ENCODE results near the gene DIP2A. TPM values are rescaled to one million over a fixed set of nuclear protein-coding genes. Genes with fewer than 3 reads are reported as not detected.

Gene DIP2A
- total and polyA plus RNA-seq, 9 donors = 20.5 to 40.3 (median 32.0) TPM

- no peak for DNase-seq
- no peaks in the 10 kb centered on the region for H3K27me3 ChIP-seq
- no peak overlapping the region for H3K4me3 ChIP-seq
- TF ChIP-seq POLR2A (IDR thresholded peaks at IDR 0.05) (no peak), EP300 (IDR thresholded peaks at IDR 0.05) (no peak)
- TF ChIP-seq, protein P1, sequence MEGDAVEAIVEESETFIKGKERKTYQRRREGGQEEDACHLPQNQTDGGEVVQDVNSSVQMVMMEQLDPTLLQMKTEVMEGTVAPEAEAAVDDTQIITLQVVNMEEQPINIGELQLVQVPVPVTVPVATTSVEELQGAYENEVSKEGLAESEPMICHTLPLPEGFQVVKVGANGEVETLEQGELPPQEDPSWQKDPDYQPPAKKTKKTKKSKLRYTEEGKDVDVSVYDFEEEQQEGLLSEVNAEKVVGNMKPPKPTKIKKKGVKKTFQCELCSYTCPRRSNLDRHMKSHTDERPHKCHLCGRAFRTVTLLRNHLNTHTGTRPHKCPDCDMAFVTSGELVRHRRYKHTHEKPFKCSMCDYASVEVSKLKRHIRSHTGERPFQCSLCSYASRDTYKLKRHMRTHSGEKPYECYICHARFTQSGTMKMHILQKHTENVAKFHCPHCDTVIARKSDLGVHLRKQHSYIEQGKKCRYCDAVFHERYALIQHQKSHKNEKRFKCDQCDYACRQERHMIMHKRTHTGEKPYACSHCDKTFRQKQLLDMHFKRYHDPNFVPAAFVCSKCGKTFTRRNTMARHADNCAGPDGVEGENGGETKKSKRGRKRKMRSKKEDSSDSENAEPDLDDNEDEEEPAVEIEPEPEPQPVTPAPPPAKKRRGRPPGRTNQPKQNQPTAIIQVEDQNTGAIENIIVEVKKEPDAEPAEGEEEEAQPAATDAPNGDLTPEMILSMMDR (IDR thresholded peaks at IDR 0.05) = no peak
- no peaks in the 10 kb centered on the region for H3K9me3 ChIP-seq
- H3K4me1 ChIP-seq (ENCODE audit: insufficient read depth) = peaks cover 1% of the 10 kb centered on the region
- intact Hi-C loops (cut with DNase I) = no loop called here
- H3K27ac ChIP-seq = no peak overlapping the region
- no peaks in the 10 kb centered on the region for H3K36me3 ChIP-seq
- 88 to 93% (median 93%) methylated on average over 2 of the region's 2 CpGs for WGBS, 3 donors
Observed at GRCh38 chr21:46474382-46474781, 15.7 kb downstream of the DIP2A start.

DNA sequence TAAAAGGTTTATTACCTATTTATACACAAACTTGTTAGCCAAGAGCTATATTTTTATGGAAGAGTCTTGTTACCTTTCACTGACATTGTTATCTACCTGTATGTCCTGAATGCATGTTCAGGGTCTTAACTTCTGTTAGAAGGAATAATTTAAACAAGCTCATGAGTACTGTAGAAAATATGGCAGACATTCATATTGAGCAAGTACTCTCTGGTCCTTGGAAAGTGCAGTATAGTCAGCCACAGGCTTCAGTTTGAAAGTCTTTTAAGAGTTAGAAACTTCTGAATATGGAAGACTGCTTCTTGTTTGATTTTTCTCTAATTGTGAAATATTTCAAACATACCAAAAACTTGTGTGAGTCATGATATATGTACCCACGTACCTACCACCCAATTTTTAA is 16.6 kb downstream of the DIP2A start:
- intact Hi-C loops (cut with DNase I) = no loop called here
- no peaks in the 10 kb centered on the region for H3K36me3 ChIP-seq
- no peaks in the 10 kb centered on the region for H3K9me3 ChIP-seq
- H3K4me1 ChIP-seq (ENCODE audit: insufficient read depth) = peaks cover 1% of the 10 kb centered on the region
- no peak overlapping the region for H3K4me3 ChIP-seq
- TF ChIP-seq, protein P1 (IDR thresholded peaks at IDR 0.05) = no peak
- no peak for TF ChIP-seq POLR2A (IDR thresholded peaks at IDR 0.05)
- no peak for TF ChIP-seq EP300 (IDR thresholded peaks at IDR 0.05)
- no peak overlapping the region for H3K27ac ChIP-seq
- DNase-seq = no peak
- no peaks in the 10 kb centered on the region for H3K27me3 ChIP-seq
- 86 to 97% (median 88%) methylated on average over 1 of the region's 1 CpG for WGBS, 3 donors

DNA sequence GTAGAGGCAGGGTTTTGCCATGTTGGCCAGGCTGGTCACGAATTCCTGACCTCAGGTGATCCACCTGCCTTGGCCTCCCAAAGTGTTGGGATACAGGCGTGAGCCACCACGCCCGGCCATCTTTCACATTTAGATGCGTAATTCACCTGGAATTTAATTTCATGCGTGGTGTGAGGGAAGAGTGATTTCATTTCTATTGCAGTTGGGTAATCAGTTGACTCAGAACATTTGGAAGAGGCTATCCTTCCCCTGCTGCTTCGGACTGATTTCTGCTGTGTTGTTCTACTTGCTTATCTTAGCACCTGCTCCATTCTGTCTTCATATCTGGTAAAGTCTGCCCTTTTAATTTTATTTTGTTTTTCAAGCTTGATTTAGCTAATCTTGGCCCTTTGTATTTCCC is 19.1 kb downstream of the DIP2A start:
- H3K36me3 ChIP-seq = no peaks in the 10 kb centered on the region
- DNase-seq = no peak
- TF ChIP-seq POLR2A (IDR thresholded peaks at IDR 0.05) (no peak), EP300 (IDR thresholded peaks at IDR 0.05) (no peak)
- TF ChIP-seq, protein P1 (IDR thresholded peaks at IDR 0.05) = no peak
- no peak overlapping the region for H3K27ac ChIP-seq
- H3K4me1 ChIP-seq (ENCODE audit: insufficient read depth) = peaks cover 1% of the 10 kb centered on the region
- 86 to 95% (median 92%) methylated on average over 7 of the region's 7 CpGs for WGBS, 3 donors
- intact Hi-C loops (cut with DNase I) = no loop called here
- no peaks in the 10 kb centered on the region for H3K9me3 ChIP-seq
- no peaks in the 10 kb centered on the region for H3K27me3 ChIP-seq
- H3K4me3 ChIP-seq = no peak overlapping the region

GRCh38 chr21:46478910-46479309 is 20.2 kb downstream of the DIP2A start:
- intact Hi-C loops (cut with DNase I) = no loop called here
- no peak for DNase-seq
- no peaks in the 10 kb centered on the region for H3K27me3 ChIP-seq
- H3K36me3 ChIP-seq = no peaks in the 10 kb centered on the region
- peaks cover 1% of the 10 kb centered on the region for H3K4me1 ChIP-seq (ENCODE audit: insufficient read depth)
- H3K27ac ChIP-seq = no peak overlapping the region
- no peaks in the 10 kb centered on the region for H3K9me3 ChIP-seq
- no peak overlapping the region for H3K4me3 ChIP-seq
- 55 to 66% (median 58%) methylated on average over 2 of the region's 2 CpGs for WGBS, 3 donors
- TF ChIP-seq, protein P1 (IDR thresholded peaks at IDR 0.05) = no peak
- TF ChIP-seq POLR2A (IDR thresholded peaks at IDR 0.05) (no peak), EP300 (IDR thresholded peaks at IDR 0.05) (no peak)

Measured in ovary (tissue), 9 donors.